GM13977 (cell line): ENCODE results near the gene RCAN2.

Experiments
- DNase-seq: peaks from one replicate; pipeline ENCODE4 v3.0.0; 2012; ENCODE audit warnings: low spot score
- in situ Hi-C: fragments of 300-500 bp; cut with MboI; formaldehyde crosslinking; loops from one replicate; pipeline ENCODE4 v1.12.0; 2022; ENCODE audit warnings: low sequenced_read_pairs, low pct_unique_long_range_greater_than_20kb, mixed read lengths, inconsistent platforms; ENCODE audit not compliant: unreplicated experiment
- TF ChIP-seq, protein P1 (sequence below): IDR thresholded peaks from 2 replicates; pipeline ENCODE4 v1.5.1; 2012; ENCODE audit warnings: mild to moderate bottlenecking, control low read depth; ENCODE audit not compliant: insufficient read depth; ENCODE audit errors: extremely low read depth, missing control alignments

Gene RCAN2

DNA sequence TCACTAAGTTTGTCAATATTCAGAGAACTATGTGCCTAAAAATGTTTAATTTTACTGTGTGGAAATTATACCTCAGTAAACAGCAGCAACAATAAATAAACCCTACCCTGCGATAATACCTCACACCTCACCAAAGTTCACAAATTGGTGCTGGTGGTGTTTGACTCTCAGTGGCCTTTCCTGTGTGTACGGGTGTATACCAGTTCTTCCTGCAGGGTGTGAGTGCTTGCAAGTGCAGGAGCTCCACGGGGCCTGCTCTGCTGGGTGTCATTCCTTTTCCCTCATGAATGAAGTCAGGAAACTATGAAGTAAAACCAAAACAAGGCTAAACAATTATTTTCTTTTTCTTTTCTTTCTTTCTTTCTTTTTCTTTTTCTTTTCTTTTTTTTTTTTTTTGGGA is 316.3 kb downstream of the RCAN2 start:
- TF ChIP-seq, protein P1, sequence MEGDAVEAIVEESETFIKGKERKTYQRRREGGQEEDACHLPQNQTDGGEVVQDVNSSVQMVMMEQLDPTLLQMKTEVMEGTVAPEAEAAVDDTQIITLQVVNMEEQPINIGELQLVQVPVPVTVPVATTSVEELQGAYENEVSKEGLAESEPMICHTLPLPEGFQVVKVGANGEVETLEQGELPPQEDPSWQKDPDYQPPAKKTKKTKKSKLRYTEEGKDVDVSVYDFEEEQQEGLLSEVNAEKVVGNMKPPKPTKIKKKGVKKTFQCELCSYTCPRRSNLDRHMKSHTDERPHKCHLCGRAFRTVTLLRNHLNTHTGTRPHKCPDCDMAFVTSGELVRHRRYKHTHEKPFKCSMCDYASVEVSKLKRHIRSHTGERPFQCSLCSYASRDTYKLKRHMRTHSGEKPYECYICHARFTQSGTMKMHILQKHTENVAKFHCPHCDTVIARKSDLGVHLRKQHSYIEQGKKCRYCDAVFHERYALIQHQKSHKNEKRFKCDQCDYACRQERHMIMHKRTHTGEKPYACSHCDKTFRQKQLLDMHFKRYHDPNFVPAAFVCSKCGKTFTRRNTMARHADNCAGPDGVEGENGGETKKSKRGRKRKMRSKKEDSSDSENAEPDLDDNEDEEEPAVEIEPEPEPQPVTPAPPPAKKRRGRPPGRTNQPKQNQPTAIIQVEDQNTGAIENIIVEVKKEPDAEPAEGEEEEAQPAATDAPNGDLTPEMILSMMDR: no peak
- in situ Hi-C loops: no loop called here
- DNase-seq: no peak

- DNase-seq: no peak
- TF ChIP-seq, protein P1: no peak
- in situ Hi-C loops: no loop called here
These were observed 319.1 kb downstream of the RCAN2 start for GRCh38 chr6:46172176-46172575.
